Activated gamma-delta T cell treated with Interleukin-2 at 50 U/mL for 16 hours (primary cell): ENCODE results near the gene WHAMM.

Experiments used
- DNase-seq: peaks from one replicate; pipeline ENCODE4 v3.0.0-alpha.2; 2020

WHAMM gene

DNA sequence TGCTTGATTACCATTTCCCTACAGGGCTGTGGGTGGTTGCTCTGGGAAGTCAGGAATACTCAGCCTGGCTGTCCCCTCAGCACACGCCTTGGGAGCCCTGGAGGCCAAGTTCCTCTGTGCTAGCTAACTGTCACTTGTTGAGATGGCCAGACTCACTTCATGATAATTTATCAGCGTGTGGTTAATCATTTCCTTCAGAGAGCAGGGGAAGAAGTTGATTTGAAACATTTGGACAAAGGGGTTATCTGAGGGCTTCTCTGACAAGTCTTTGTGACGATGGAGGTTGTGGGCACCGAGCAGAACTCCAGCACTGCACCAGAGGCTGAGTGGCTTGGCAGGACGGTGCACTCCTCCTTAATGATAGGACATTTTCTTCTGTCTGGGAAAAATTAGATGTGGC is 61.9 kb downstream of the WHAMM start:
- no peak for DNase-seq

DNA sequence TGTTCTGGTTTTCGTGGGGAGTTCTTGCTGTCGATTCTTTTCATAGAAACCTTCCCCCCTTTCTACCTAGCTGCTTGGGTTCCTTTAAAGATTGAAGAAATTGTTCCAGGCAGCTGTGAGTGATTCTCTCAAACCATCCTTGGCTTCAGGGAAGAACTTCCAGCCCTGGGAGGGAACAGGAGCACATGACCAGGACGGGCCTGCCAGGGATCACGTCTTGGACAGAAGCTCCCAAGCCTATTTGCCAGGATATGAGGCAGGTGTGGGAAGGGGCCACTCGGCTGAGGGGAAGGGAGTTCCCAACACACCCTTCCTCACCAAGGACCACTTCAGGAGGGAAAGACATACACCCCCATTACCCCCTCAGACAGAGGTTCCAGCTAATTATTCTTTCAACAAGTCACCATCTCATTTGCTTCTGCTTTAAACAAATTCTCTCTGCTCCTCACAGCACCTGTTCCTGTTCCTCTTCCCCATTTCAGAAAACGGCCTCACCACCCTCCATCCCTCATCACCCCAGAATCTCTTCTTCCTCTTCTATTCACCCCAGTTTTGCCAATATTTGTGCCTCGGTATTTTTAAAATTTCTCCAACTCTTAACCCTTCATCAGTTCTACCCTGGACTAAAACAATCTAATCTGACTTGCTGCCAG is 62.5 kb downstream of the WHAMM start:
- DNase-seq: no peak

GRCh38 chr15:82873000-82873680 is 63.7 kb downstream of the WHAMM start:
- DNase-seq: no peak

GRCh38 chr15:82874267-82874666 is 64.8 kb downstream of the WHAMM start:
- DNase-seq: no peak

DNA sequence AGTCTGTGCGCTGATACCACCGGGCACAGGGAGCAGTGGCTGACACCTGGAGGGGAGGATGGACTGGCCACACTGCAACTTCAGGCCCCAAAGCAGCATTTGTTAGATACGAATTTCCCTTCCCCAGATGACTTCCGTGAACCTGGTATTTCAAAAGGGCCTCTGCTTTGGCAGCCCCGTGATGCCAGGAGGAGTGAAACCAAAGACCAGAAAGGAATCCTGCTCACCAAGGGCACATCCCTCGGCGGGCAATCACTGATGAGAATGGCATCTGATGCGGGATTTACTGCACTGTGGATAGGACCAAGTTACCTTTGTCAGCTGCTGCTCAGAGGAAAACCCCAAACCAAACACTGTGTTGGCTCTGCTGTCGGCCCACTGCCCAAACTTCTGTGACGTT is 65.5 kb downstream of the WHAMM start:
- DNase-seq: no peak

GRCh38 chr15:82875411-82876003 is 66.1 kb downstream of the WHAMM start:
- no peak for DNase-seq

DNA sequence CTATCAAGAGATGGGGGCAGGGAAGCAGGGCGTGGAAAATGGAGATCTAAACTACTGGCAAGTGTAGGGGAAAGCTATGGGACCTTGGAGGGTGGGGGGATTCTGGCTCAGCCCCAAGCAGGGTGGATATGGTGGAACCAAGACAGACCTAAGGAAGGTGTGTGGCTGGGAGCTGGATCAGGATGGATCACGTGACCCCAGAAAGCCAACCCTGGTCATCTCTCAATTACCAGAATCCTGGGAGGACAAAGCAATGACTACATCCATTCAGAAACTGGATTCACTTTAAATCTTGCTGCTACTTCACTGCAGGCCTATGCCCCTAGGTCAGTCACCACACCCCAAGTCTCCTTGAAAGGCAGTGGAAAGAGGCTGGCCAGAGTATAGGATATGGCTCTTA is 68.4 kb downstream of the WHAMM start:
- no peak for DNase-seq

DNA sequence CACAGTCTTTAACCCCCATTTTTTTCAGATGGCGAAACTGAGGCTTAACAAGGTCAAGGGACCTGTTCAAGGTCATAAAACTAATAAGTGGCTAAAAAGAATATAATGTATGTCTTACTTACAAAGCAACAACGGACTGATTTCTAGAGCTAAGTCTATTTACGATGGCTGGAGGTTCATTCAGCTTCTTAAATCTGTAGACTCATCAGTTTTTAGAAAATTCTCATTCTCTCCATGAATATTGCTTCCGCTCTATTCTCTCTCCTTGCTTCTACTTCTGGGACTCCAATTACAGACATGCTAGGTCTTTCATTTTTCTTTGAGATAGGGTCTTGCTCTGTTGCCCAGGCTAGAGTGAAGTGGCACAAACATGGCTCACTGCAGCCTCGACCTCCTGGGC is 68.9 kb downstream of the WHAMM start:
- DNase-seq: no peak

DNA sequence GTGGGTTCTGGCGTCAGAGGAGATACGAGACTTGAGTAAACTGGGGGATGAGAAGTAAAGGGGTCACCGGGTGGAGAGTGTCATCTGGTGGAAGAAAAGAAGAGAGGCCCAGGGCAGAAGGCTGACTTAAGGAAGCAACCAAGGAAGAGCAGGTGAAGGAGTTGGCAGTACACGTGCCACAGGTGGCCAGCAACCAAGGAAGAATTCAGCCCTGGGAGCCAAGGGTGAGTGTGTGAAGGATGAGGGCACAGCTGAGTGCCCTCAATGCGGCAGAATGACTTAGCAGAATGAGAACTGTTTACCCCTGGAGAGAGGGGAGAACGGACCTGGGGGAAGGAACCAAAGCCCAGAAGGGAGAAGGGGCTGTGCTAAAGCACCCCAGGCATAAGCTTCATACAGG is 71.3 kb downstream of the WHAMM start:
- no peak for DNase-seq

- no peak for DNase-seq
Measured at GRCh38 chr15:82881747-82882146, 72.3 kb downstream of the WHAMM start.

DNA sequence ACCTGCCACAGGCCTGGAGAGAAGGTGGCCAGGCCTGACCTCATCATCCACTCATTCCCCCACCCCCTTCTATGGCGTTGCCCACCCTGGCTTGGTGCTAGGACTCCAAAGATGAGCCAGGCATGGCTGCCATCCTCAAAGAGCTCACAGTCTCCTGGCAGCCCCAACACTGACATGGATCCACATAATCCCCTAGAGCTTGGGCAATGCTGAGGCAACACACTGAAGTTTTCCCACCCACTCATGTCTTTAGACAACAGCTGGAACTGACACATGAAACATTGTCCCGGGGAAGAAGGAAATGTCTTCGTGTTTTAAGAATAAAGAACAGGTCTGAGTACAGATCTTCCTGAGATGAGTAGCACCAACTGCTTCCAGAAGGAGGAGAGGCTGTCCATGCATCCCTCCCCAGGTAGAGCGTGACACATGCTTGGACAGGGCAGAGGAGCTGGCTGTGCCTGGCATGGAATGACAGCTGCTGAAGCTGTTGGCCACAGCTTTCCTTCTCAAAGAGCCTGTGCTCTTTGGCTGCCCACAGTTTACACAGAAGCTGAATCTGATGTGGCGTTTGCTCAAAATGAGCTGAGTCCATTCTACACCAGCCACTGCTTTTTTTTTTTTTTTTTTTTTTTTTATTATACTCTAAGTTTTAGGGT is 73.0 kb downstream of the WHAMM start:
- DNase-seq: no peak
